Endothelial cell of umbilical vein (primary cell): ENCODE data around the gene SLC37A1. TPM values are rescaled to one million over a fixed set of nuclear protein-coding genes. Genes with fewer than 3 reads are reported as not detected.
A peak's percentile ranks its signal among the peaks of the same experiment; 100 is the strongest.

Experiments
- BruUV-seq: library from RNA; stranded (reverse); fragments of 400-500 nt; replicated peaks from 2 replicates; lab custom pipeline; 2021; lab: Mats Ljungman, UMichigan
- CTCF ChIA-PET: fragments of 300-600, 350-600 bp; sonication (Branson Sonifier 250); formaldehyde crosslinking; loops from one replicate; lab custom pipeline; 2021; ENCODE audit warnings: antibody characterized with exemption, inconsistent platforms; lab: Charles Lee
- POLR2A ChIA-PET: fragments of 300-600, 350-600 bp; sonication (Branson Sonifier 250); formaldehyde crosslinking; loops from one replicate; lab custom pipeline; 2021; ENCODE audit warnings: antibody characterized with exemption, inconsistent platforms; lab: Charles Lee
- DNase-seq: peaks from one replicate; pipeline ENCODE4 v3.0.0-alpha.2; 2011; ENCODE audit warnings: low read depth, low spot score
- FAIRE-seq: peaks from 2 replicates; lab custom pipeline; 2011; peaks lifted over from hg19 to GRCh38; lab: Jason Lieb, UNC
- H2AFZ ChIP-seq: 2 replicates; pipeline ENCODE4 v1.6.0; 2012; ENCODE audit warnings: low read depth, low read length, control low read depth, inconsistent platforms
- H3K27ac ChIP-seq: 2 replicates; pipeline ENCODE4 v1.5.1; 2011; ENCODE audit warnings: low read depth, mild to moderate bottlenecking, control low read depth, low read length, moderate library complexity; ENCODE audit not compliant: insufficient read depth
- H3K27me3 ChIP-seq, 2 experiments: 2 replicates each; pipeline versions ENCODE4 v1.6.0 to v1.6.1; 2011; ENCODE audit warnings: low read length in 2 of 2, mixed read lengths in 1 of 2; ENCODE audit not compliant: control insufficient read depth in 2 of 2, insufficient read depth in 2 of 2
- H3K36me3 ChIP-seq, 2 experiments: 2 replicates in 1 of 2; 3 replicates in 1 of 2; pipeline ENCODE4 v1.5.1; 2011; ENCODE audit warnings: low read length in 2 of 2, mild to moderate bottlenecking in 1 of 2, moderate library complexity in 1 of 2; ENCODE audit not compliant: control insufficient read depth in 2 of 2, insufficient read depth in 2 of 2; ENCODE audit errors: extremely low read depth in 1 of 2
- H3K4me1 ChIP-seq: 3 replicates; pipeline ENCODE4 v1.5.1; 2011; ENCODE audit warnings: mild to moderate bottlenecking, low read length; ENCODE audit not compliant: control insufficient read depth, insufficient read depth; ENCODE audit errors: extremely low read depth
- H3K4me2 ChIP-seq: 2 replicates; pipeline ENCODE4 v1.6.1; 2011; ENCODE audit warnings: low read length, control low read depth, mixed read lengths; ENCODE audit not compliant: insufficient read depth
- H3K4me3 ChIP-seq, 3 experiments: fragments of 200-600 bp in 1 of 3; sonication (generic), shearing (Covaris generic) in 1 of 3; replicated peaks in 1 of 3; 2 replicates each; pipeline ENCODE4 v1.5.1; 2011 to 2016; ENCODE audit warnings: control low read depth in 3 of 3, low read length in 3 of 3, mild to moderate bottlenecking in 2 of 3, inconsistent platforms in 1 of 3, low read depth in 1 of 3, moderate library complexity in 1 of 3; ENCODE audit not compliant: insufficient read depth in 1 of 3
- H3K79me2 ChIP-seq: 2 replicates; pipeline ENCODE4 v1.6.0; 2012; ENCODE audit warnings: low read length, inconsistent platforms; ENCODE audit not compliant: control insufficient read depth, insufficient read depth
- H3K9ac ChIP-seq: replicated peaks from 2 replicates; pipeline ENCODE3; 2011; ENCODE audit warnings: low read length, control low read depth; ENCODE audit not compliant: insufficient read depth; ENCODE audit errors: extremely low read depth
- H3K9me1 ChIP-seq: replicated peaks from 3 replicates; pipeline ENCODE4 v1.6.0; 2011; ENCODE audit warnings: mild to moderate bottlenecking, low read length; ENCODE audit not compliant: control insufficient read depth, insufficient read depth; ENCODE audit errors: extremely low read depth
- H3K9me3 ChIP-seq: replicated peaks from 2 replicates; pipeline ENCODE4 v1.5.1; 2012; ENCODE audit warnings: low read length, inconsistent platforms; ENCODE audit not compliant: control insufficient read depth, insufficient read depth
- H4K20me1 ChIP-seq: replicated peaks from 2 replicates; pipeline ENCODE3; 2011; ENCODE audit warnings: mild to moderate bottlenecking, low read length; ENCODE audit not compliant: control insufficient read depth, insufficient read depth; ENCODE audit errors: extremely low read depth
- CTCF ChIP-seq, 2 donors: IDR thresholded peaks; 1 replicate in 1 of 2; 2 replicates in 1 of 2; pipeline ENCODE4 v1.5.1; 2011; ENCODE audit warnings: low read length in 2 of 2, mild to moderate bottlenecking in 2 of 2, moderate library complexity in 2 of 2, control low read depth in 1 of 2, inconsistent platforms in 1 of 2, low read depth in 1 of 2; ENCODE audit not compliant: insufficient read depth in 1 of 2; ENCODE audit errors: extremely low read depth in 1 of 2
- EZH2 ChIP-seq: IDR thresholded peaks from 2 replicates; pipeline ENCODE4 v1.6.1; 2012; ENCODE audit warnings: borderline replicate concordance, low read depth, mild to moderate bottlenecking, moderate library complexity, low read length, inconsistent platforms; ENCODE audit not compliant: severe bottlenecking
- FOS ChIP-seq: IDR thresholded peaks from 2 replicates; pipeline ENCODE4 v1.6.1; 2011; ENCODE audit warnings: mild to moderate bottlenecking, low read length, moderate library complexity, borderline replicate concordance; ENCODE audit not compliant: insufficient read depth
- GATA2 ChIP-seq: IDR thresholded peaks from 2 replicates; pipeline ENCODE4 v1.7.0; 2011; ENCODE audit warnings: low read depth, mild to moderate bottlenecking, moderate library complexity, mixed read lengths, low read length; ENCODE audit not compliant: insufficient read length, insufficient read depth
- JUN ChIP-seq: IDR thresholded peaks from 2 replicates; pipeline ENCODE4 v1.6.1; 2011; ENCODE audit warnings: borderline replicate concordance, low read depth; ENCODE audit not compliant: insufficient read length, insufficient read depth
- MAX ChIP-seq: IDR thresholded peaks from 2 replicates; pipeline ENCODE4 v1.6.1; 2011; ENCODE audit not compliant: insufficient read depth, insufficient read length
- MYC ChIP-seq: IDR thresholded peaks from one replicate; pipeline ENCODE4 v1.6.1; 2011; ENCODE audit warnings: mild to moderate bottlenecking, low read depth, low read length
- POLR2A ChIP-seq: IDR thresholded peaks from 2 replicates; pipeline ENCODE4 v1.6.1; 2012; ENCODE audit warnings: low read depth, mild to moderate bottlenecking, control low read depth, low read length
- POLR2AphosphoS5 ChIP-seq: IDR thresholded peaks from 2 replicates; pipeline ENCODE4 v1.6.1; 2012; ENCODE audit warnings: low read depth, mild to moderate bottlenecking, control low read depth, low read length, moderate library complexity; ENCODE audit not compliant: insufficient read depth
- dilution Hi-C: fragments of 300-500 bp; cut with MboI; formaldehyde crosslinking; loops from one replicate; pipeline ENCODE4 v1.15.0; 2019; ENCODE audit warnings: low sequenced_read_pairs; ENCODE audit not compliant: extremely low pct_ligation_motif_present
- intact Hi-C: fragments of 100-400 bp; cut with micrococcal nuclease; formaldehyde crosslinking; loops from one replicate; pipeline ENCODE4 v1.10.0; 2022
- polyA plus RNA-seq, 4 experiments: library from polyadenylated mRNA; depleted of rRNA in 3 of 4; stranded (reverse) in 3 of 4; unstranded in 1 of 4; fragments of >200 nt; gene quantifications; 2 replicates each; pipeline versions ENCODE4 v1.2.1 to v1.2.3, GENCODE V29; 2011 to 2012; ENCODE audit warnings: missing spikeins in 1 of 4
- total RNA-seq: library from RNA; stranded (reverse); gene quantifications from 2 replicates; pipeline ENCODE4 v1.2.3, GENCODE V29; 2021

SLC37A1 gene
- total and polyA plus RNA-seq, 2 donors (not counting 3 experiments of a cell fraction or from before 2014, with no cell fraction given): 4.7 to 7.6 TPM

- no peaks in the 10 kb centered on the region for H3K9me1 ChIP-seq
- no peaks in the 10 kb centered on the region for H4K20me1 ChIP-seq
- H3K9ac ChIP-seq: no peak overlapping the region
- H3K27me3 ChIP-seq: no peaks in the 10 kb centered on the region
- TF ChIP-seq CTCF (IDR thresholded peaks at IDR 0.05; ENCODE audit: extremely low read depth in 1 of 2, insufficient read depth in 1 of 2, low read depth in 1 of 2, low read length in 2 of 2) (peak; percentile 20 to 53), GATA2 (no peak)
- ChIA-PET POLR2A (no interaction called here), CTCF (interaction anchor here (0.7 to 1.8 kb wide), 4 partner anchors 117 to 429 kb away, joined by 3 to 6 read pairs (median 4); no protein-coding TSS in a partner anchor)
- no peaks in the 10 kb centered on the region for H3K4me1 ChIP-seq
- intact Hi-C loops: no loop called here
- BruUV-seq: no TSS peak
- DNase-seq (peak; percentile 8), FAIRE-seq (no peak)
- H2AFZ ChIP-seq: no peak overlapping the region
- H3K4me3 ChIP-seq: no peak overlapping the region
- dilution Hi-C loops: no loop called here
- H3K79me2 ChIP-seq: no peaks in the 10 kb centered on the region
- no peaks in the 10 kb centered on the region for H3K9me3 ChIP-seq
- H3K27ac ChIP-seq: no peak overlapping the region
- no peaks in the 10 kb centered on the region for H3K36me3 ChIP-seq
- no peak overlapping the region for H3K4me2 ChIP-seq
These were observed 60.8 kb downstream of the SLC37A1 start for GRCh38 chr21:42574234-42575027.

GRCh38 chr21:42575111-42575510 lies 61.5 kb downstream of the SLC37A1 start:
- intact Hi-C loops (no loop called here), dilution Hi-C loops (no loop called here)
- BruUV-seq: no TSS peak
- Histone ChIP-seq H3K9me3 (no peaks in the 10 kb centered on the region), H3K27me3 (no peaks in the 10 kb centered on the region), H3K4me3 (no peak overlapping the region), H3K27ac (no peak overlapping the region), H3K9me1 (no peaks in the 10 kb centered on the region), H3K9ac (no peak overlapping the region), H3K4me1 (no peaks in the 10 kb centered on the region), H3K36me3 (no peaks in the 10 kb centered on the region), H2AFZ (no peak overlapping the region), H4K20me1 (no peaks in the 10 kb centered on the region), H3K79me2 (no peaks in the 10 kb centered on the region), H3K4me2 (no peak overlapping the region)
- FAIRE-seq: no peak
- ChIA-PET CTCF (interaction anchor here (0.7 to 1.8 kb wide), 4 partner anchors 118 to 430 kb away, joined by 3 to 6 read pairs (median 4); no protein-coding TSS in a partner anchor), POLR2A (no interaction called here)
- TF ChIP-seq POLR2AphosphoS5 (no peak), CTCF (IDR thresholded peaks at IDR 0.05; ENCODE audit: extremely low read depth in 1 of 2, insufficient read depth in 1 of 2, low read depth in 1 of 2, low read length in 2 of 2) (no peak), MAX (no peak), POLR2A (no peak), FOS (no peak), GATA2 (no peak), MYC (no peak), JUN (no peak), EZH2 (no peak)
- no peak for DNase-seq
